ENCODE data around the gene MAN1C1. TPM values are rescaled to one million over a fixed set of nuclear protein-coding genes. Genes with fewer than 3 reads are reported as not detected.
A peak's percentile ranks its signal among the peaks of the same experiment; 100 is the strongest.

The MAN1C1 gene
- total and polyA plus RNA-seq, 9 of the 15 experiments (the other 6 are each of a cell fraction or from before 2014, with no cell fraction given), result 0.04 to 0.44 (median 0.10) TPM; not detected in 3

- TF ChIP-seq ARID4B (CRISPR knock-in tag; IDR thresholded peaks at IDR 0.05) (no peak), ARID2 (IDR thresholded peaks at IDR 0.05) (peak; percentile 84), HDAC2 (IDR thresholded peaks at IDR 0.05) (peak; percentile 16; the same call in 1 of the 2 replicates), SMC3 (conservative IDR thresholded peaks at IDR 0.05; ENCODE audit: insufficient read depth, low read depth, low read length) (peak; percentile 78), ETV1 (tag; conservative IDR thresholded peaks at IDR 0.05; ENCODE audit: low read depth) (peak; percentile 73), STAG1 (CRISPR knock-in tag; IDR thresholded peaks at IDR 0.05; ENCODE audit: borderline replicate concordance) (peak; percentile 75; the same call in 1 of the 2 replicates), MNT (conservative IDR thresholded peaks at IDR 0.05) (0 out of 4 replicates have a peak, but pooled peaks of 1 of the 2 experiments have one; percentile 41), RHOXF2B (CRISPR knock-in tag; conservative IDR thresholded peaks at IDR 0.05) (0 out of 2 replicates have a peak, but pooled peaks have one; percentile 84), REST (IDR thresholded peaks at IDR 0.05; ENCODE audit: borderline replicate concordance) (peak; percentile 89), REST (CRISPR knock-in tag; IDR thresholded peaks at IDR 0.05; ENCODE audit: low read depth) (no peak), HINFP (tag; conservative IDR thresholded peaks at IDR 0.05; ENCODE audit: low read depth) (no peak)
Measured at GRCh38 chr1:25796811-25797458, 180.3 kb downstream of the MAN1C1 start (continued).
